Left ventricle myocardium inferior (tissue), 1 donor: ENCODE measurements around the gene ZNF561. TPM values are rescaled to one million over a fixed set of nuclear protein-coding genes. Genes with fewer than 3 reads are reported as not detected.
"Not testable (repeated sequence)": the region's sequence is repeated elsewhere in the genome, so short reads cannot be mapped to it uniquely, and the experiment has no call there.

Source experiments
- DNase-seq: peaks from one replicate; pipeline ENCODE4 v3.0.0-alpha.2; 2020
- H3K27ac ChIP-seq: fragments of 200-600 bp; replicated peaks from 2 replicates; pipeline ENCODE4 v1.8.0; 2021
- H3K27me3 ChIP-seq: fragments of 200-600 bp; 2 replicates; pipeline ENCODE4 v1.8.0; 2021; ENCODE audit warnings: low read depth
- H3K36me3 ChIP-seq: fragments of 200-600 bp; 2 replicates; pipeline ENCODE4 v1.8.0; 2021
- H3K4me1 ChIP-seq: fragments of 200-600 bp; 2 replicates; pipeline ENCODE4 v1.8.0; 2021
- H3K4me3 ChIP-seq: fragments of 200-600 bp; 2 replicates; pipeline ENCODE4 v1.8.0; 2021; ENCODE audit warnings: mild to moderate bottlenecking, moderate library complexity
- H3K9me3 ChIP-seq: fragments of 200-600 bp; replicated peaks from 2 replicates; pipeline ENCODE4 v1.8.0; 2021
- intact Hi-C: fragments of 100-400 bp; cut with micrococcal nuclease; formaldehyde crosslinking; loops from one replicate; pipeline ENCODE4 v1.11.0; 2022
- total RNA-seq: library from RNA; stranded (reverse); fragmentation: NEBNext Ultra II Directional; extraction: Animal tissue kit (Norgen Biotek cat#: 25700); gene quantifications from one replicate; pipeline ENCODE4 v1.2.1, GENCODE V29; 2021
- TF ChIP-seq, protein P1 (sequence below): fragments of 200-600 bp; IDR thresholded peaks from 2 replicates; pipeline ENCODE4 v1.8.0; 2021; ENCODE audit warnings: antibody characterized with exemption, mild to moderate bottlenecking, borderline replicate concordance
- donor health status: DM: no; HTN: yes; CAD: no; lungs with severe emphysema.

ZNF561 gene
- total RNA-seq, 1 donor from 2014 or later: 17.8 TPM

DNA sequence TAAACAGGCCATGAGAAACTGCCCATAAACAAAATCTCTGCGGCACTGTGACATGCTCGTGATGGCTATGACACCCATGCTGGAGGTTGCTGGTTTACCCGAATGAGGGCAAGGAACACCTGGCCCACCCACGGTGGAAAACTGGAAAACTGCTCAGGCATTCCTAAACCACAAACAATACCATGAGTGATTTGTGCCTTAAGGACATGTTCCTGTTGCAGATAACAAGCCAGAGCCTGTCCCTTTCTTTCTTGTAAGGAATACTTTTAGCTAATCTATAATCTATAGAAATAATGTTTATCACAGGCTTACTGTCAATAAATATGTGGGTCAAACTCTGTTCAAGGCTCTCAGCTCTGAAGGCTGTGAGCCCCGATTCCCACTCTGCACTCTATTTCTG, 12.1 kb downstream of the ZNF561 start:
- Histone ChIP-seq H3K4me3 (no peak overlapping the region), H3K36me3 (peaks cover 59% of the 10 kb centered on the region), H3K4me1 (no peaks in the 10 kb centered on the region), H3K27ac (no peak overlapping the region), H3K27me3 (no peaks in the 10 kb centered on the region), H3K9me3 (peaks cover 91% of the 10 kb centered on the region)
- intact Hi-C loops: no loop called here
- DNase-seq: no peak
- TF ChIP-seq, protein P1, sequence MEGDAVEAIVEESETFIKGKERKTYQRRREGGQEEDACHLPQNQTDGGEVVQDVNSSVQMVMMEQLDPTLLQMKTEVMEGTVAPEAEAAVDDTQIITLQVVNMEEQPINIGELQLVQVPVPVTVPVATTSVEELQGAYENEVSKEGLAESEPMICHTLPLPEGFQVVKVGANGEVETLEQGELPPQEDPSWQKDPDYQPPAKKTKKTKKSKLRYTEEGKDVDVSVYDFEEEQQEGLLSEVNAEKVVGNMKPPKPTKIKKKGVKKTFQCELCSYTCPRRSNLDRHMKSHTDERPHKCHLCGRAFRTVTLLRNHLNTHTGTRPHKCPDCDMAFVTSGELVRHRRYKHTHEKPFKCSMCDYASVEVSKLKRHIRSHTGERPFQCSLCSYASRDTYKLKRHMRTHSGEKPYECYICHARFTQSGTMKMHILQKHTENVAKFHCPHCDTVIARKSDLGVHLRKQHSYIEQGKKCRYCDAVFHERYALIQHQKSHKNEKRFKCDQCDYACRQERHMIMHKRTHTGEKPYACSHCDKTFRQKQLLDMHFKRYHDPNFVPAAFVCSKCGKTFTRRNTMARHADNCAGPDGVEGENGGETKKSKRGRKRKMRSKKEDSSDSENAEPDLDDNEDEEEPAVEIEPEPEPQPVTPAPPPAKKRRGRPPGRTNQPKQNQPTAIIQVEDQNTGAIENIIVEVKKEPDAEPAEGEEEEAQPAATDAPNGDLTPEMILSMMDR: no peak

DNA sequence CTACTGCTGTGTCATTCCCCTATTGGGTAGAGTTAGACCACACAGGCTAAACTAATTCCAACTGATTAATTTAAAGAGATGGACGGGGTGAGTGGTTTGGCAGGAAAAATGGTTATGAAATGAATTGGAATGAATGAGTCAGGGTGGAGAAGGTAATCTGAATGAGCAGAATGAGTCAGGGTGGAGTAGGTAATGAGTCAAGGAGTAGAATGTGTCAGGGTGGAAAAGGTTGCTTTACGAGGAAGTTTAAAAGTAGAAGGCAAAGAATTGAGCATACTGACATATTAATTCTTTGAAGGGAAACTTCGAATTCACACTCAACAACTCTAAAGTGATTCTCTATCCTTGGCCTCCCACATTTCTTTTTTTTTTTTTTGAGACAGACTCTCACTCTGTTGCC, 24.0 kb downstream of the ZNF561 start:
- DNase-seq: no peak
- no peaks in the 10 kb centered on the region for H3K4me1 ChIP-seq
- no peaks in the 10 kb centered on the region for H3K36me3 ChIP-seq
- TF ChIP-seq, protein P1: no peak
- peaks cover 16% of the 10 kb centered on the region for H3K27me3 ChIP-seq
- H3K9me3 ChIP-seq: peaks cover 17% of the 10 kb centered on the region
- intact Hi-C loops: no loop called here
- no peak overlapping the region for H3K4me3 ChIP-seq
- no peak overlapping the region for H3K27ac ChIP-seq

DNA sequence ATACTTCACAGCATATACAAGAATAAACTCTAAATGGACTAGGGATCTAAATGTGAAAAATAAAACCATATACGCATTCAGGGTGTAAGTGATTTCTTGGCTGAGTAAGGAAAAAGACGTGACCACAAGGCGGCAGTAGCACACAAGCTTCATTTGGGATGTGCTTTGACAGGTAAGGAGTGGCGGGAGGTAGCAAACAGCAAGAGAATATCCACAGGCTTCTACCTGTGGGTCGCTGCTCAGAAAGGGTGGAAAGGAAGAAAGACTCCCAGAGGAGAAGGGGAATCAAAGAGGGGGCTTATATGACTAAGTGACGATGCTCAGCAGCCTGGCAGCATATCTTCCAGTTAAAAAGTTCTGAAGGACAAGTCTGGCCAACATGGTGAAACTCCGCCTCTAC, 34.3 kb downstream of the ZNF561 start:
- TF ChIP-seq, protein P1: peak; percentile 73
- Histone ChIP-seq H3K27me3 (peaks cover 29% of the 10 kb centered on the region), H3K4me3 (no peak overlapping the region), H3K9me3 (no peaks in the 10 kb centered on the region), H3K27ac (no peak overlapping the region), H3K4me1 (peaks cover 32% of the 10 kb centered on the region), H3K36me3 (peaks cover 1% of the 10 kb centered on the region)
- intact Hi-C loops: no loop called here
- peak; percentile 28 for DNase-seq

DNA sequence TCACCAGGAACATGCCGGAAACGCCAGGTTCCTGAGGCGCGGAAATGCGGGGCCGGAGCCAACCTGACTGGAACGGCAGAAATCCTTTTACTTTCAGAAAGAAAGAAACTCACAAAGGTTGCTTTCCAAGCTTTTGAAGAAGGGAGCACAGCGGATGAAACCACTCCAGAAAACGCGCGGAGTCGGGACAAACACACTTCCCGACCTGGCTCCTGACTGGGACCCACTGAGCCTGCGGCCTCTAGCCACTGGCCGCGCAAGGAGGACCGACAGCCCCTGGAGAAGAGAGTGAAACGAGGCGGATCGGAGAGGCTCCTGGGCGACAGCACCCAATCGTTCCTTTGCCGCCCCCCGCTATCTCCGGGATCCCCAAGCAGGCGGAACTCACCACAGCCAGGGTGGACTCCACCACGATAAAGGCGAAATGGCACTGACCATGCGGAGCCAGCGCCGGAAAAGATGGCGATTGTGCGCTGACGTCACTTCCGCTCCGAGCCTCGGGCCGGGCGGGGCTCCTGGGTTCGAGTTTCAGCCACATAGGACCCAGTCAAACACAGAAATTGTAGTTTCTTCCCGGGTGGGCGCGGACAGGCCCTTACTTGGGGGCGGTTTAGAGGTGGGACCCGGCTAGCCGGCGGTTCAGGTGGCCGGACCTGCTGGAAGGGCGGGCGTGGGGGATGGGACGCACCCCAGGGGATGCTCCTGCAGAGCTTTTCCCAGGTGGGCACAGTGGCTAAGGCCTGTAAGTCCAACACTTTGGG, 36.8 kb downstream of the ZNF561 start, which contains the start of gene ZNF121:
ZNF121 (minus strand) TSS at position 432 of the 761 bp plus-strand sequence. CDS start 16,407 bp downstream, outside the sequence.
- Histone ChIP-seq H3K27me3 (peaks cover 20% of the 10 kb centered on the region), H3K9me3 (peaks cover 13% of the 10 kb centered on the region), H3K36me3 (peaks cover 10% of the 10 kb centered on the region), H3K27ac (peak within 1 kb of the TSS; percentile 92), H3K4me3 (peak within 1 kb of the TSS; percentile 95), H3K4me1 (peaks cover 42% of the 10 kb centered on the region)
- TF ChIP-seq, protein P1: no peak
- peak; percentile 86 for DNase-seq
- intact Hi-C loops: no loop called here

DNA sequence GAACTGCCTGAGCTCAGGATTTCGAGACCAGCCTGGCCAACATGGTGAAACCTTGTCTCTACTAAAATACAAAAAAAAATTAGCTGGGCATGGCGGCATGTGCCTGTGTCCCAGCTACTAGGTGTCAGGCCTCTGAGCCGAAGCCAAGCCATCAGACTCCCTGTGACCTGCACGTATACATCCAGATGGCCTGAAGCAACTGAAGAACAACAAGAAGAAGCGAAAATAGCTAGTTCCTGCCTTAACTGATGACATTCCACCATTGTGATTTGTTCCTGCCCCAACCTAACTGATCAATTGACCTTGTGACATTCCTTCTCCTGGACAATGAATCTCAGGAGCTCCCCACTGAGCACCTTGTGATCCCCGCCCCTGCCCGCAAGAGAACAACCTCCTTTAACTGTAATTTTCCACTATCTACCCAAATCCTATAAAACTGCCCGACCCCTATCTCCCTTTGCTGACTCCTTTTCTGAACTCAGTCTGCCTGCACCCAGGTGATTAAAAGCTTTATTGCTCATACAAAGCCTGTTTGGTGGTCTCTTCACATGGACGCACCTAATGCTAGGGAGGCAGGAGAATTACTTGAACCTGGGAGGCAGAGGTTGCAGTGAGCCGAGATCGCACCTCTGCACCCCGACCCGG, 38.8 kb downstream of the ZNF561 start:
- Histone ChIP-seq H3K9me3 (peaks cover 34% of the 10 kb centered on the region), H3K27ac (peak overlapping the region; percentile 39), H3K36me3 (peaks cover 28% of the 10 kb centered on the region), H3K4me1 (peaks cover 42% of the 10 kb centered on the region)
- H3K4me3 ChIP-seq, intact Hi-C loops, H3K27me3 ChIP-seq, DNase-seq: not testable (repeated sequence)

DNA sequence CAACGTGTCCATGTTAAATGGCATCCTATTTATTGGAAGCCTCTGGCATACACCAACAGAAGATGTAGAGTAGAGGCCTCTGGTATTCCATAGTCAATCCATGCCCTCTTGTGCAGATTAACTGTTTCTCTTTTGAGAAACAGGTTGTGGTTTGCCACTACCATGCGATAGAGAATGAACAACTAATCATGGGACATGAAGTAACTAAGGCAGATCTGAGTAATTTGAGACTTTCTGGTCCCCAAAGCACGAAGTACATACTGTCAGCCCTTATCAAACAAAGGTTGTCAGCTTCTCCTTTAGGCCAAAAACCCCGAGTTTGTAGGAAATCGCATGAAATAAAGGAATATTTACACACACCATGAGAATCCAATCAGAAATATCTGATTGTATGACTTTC, 40.3 kb downstream of the ZNF561 start:
- TF ChIP-seq, protein P1: no peak
- H3K36me3 ChIP-seq: peaks cover 34% of the 10 kb centered on the region
- H3K4me1 ChIP-seq: peaks cover 42% of the 10 kb centered on the region
- no peak for DNase-seq
- no peak overlapping the region for H3K4me3 ChIP-seq
- peak overlapping the region; percentile 23 for H3K27ac ChIP-seq
- intact Hi-C loops: no loop called here
- peaks cover 48% of the 10 kb centered on the region for H3K9me3 ChIP-seq
- H3K27me3 ChIP-seq: no peaks in the 10 kb centered on the region
